Left lobe of liver (tissue), 1 donor: ENCODE data around the gene PRAMEF8. TPM values are rescaled to one million over a fixed set of nuclear protein-coding genes. Genes with fewer than 3 reads are reported as not detected.

Source experiments
- total RNA-seq: library from RNA; stranded (reverse); gene quantifications from one replicate; pipeline ENCODE4 v1.2.1, GENCODE V29; 2021
- donor health status: DM: no; HTN: yes; CAD: no.

Gene PRAMEF8
- total RNA-seq, 1 donor from 2014 or later = not detected

Other genes with a start within 250 kb of the PRAMEF8 start
- not detected for gene PRAMEF27, start 228.6 kb downstream of the PRAMEF8 start, total RNA-seq
- gene HNRNPCL3, start 224.4 kb downstream of the PRAMEF8 start, total RNA-seq = not detected
- not detected for gene PRAMEF25, start 214.4 kb downstream of the PRAMEF8 start, total RNA-seq
- not detected for gene HNRNPCL2, start 168.3 kb downstream of the PRAMEF8 start, total RNA-seq
- gene PRAMEF26, start 129.1 kb downstream of the PRAMEF8 start, total RNA-seq = not detected
- gene HNRNPCL4, start 119.5 kb downstream of the PRAMEF8 start, total RNA-seq = not detected
- gene PRAMEF9, start 113.3 kb downstream of the PRAMEF8 start, total RNA-seq = not detected
- gene PRAMEF13, start 83.7 kb downstream of the PRAMEF8 start, total RNA-seq = not detected
- gene PRAMEF18, start 59.0 kb downstream of the PRAMEF8 start, total RNA-seq = not detected
- gene PRAMEF5, start 30.9 kb downstream of the PRAMEF8 start, total RNA-seq = not detected
- gene PRAMEF33, start 18.4 kb upstream of the PRAMEF8 start, total RNA-seq = 0.25 TPM
- gene PRAMEF15, start 30.4 kb upstream of the PRAMEF8 start, total RNA-seq = not detected
- not detected for gene PRAMEF14, start 62.0 kb upstream of the PRAMEF8 start, total RNA-seq
- gene PRAMEF19, start 86.8 kb upstream of the PRAMEF8 start, total RNA-seq = not detected
- gene PRAMEF17, start 104.5 kb upstream of the PRAMEF8 start, total RNA-seq = not detected
- gene PRAMEF20, start 125.3 kb upstream of the PRAMEF8 start, total RNA-seq = not detected
- not detected for gene LRRC38, start 228.9 kb upstream of the PRAMEF8 start, total RNA-seq